ENCODE data around the gene MMEL1.
A peak's percentile ranks its signal among the peaks of the same experiment; 100 is the strongest.

DNA sequence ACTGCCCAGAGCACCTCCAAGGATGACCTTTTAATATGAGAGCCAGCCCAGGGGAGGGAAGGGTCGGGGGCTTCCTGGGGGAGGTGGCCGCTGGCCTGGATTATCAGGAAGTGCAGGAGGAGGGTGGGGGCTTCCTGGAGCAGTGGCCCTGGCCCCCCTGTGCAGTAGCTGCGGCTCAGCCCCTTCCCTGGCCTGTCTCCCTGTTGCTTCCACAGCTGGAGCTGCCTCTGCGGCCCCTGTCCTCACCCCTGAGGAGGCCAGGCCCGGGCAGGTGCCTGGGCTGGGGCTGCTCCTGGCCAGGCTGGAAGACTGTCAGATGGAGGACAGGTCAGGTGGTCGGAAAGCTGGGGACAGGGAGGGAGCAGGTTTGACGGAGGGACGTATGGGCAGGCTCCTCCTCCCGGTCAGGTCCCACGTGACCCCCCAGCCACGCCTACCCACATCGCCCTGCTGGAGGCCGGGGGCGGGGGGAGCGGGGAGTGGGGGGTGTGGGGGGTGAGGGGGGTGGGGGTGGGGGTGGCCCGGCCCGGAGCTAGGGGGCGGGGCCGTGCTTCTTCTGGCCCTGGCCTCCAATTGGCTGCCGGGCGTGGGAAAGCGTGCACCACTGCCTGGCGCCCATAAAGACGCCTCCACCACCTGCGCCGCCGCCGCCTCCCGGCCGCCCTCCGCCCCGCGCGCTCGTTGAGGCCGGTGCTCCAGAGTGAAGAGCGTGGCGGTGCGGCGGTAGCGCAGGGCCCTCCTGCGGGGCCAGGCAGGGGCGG is 86.9 kb downstream of the MMEL1 start:
- TF ChIP-seq, protein P1, sequence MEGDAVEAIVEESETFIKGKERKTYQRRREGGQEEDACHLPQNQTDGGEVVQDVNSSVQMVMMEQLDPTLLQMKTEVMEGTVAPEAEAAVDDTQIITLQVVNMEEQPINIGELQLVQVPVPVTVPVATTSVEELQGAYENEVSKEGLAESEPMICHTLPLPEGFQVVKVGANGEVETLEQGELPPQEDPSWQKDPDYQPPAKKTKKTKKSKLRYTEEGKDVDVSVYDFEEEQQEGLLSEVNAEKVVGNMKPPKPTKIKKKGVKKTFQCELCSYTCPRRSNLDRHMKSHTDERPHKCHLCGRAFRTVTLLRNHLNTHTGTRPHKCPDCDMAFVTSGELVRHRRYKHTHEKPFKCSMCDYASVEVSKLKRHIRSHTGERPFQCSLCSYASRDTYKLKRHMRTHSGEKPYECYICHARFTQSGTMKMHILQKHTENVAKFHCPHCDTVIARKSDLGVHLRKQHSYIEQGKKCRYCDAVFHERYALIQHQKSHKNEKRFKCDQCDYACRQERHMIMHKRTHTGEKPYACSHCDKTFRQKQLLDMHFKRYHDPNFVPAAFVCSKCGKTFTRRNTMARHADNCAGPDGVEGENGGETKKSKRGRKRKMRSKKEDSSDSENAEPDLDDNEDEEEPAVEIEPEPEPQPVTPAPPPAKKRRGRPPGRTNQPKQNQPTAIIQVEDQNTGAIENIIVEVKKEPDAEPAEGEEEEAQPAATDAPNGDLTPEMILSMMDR (IDR thresholded peaks at IDR 0.05), result no peak
- TF ChIP-seq POLR2A (IDR thresholded peaks at IDR 0.05), result peak in 1 of 3 donors; percentile 50

All from body of pancreas (tissue), 4 donors.